Neutrophil (primary cell): ENCODE data around the gene MSH2.
"Not testable (repeated sequence)": the region's sequence is repeated elsewhere in the genome, so short reads cannot be mapped to it uniquely, and the experiment has no call there.

Experiments
- H3K27ac ChIP-seq: fragments of 200-600 bp; sonication (generic); 2 replicates; pipeline ENCODE4 v1.5.1; 2016; ENCODE audit warnings: mild to moderate bottlenecking, moderate library complexity
- H3K27me3 ChIP-seq: fragments of 200-600 bp; sonication (generic); 2 replicates; pipeline ENCODE4 v1.6.0; 2016; ENCODE audit warnings: mild to moderate bottlenecking
- H3K36me3 ChIP-seq: fragments of 200-600 bp; sonication (generic); 2 replicates; pipeline ENCODE4 v1.5.1; 2017
- H3K4me1 ChIP-seq, 2 experiments: fragments of 200-600 bp in 1 of 2; sonication (generic) in 1 of 2; 1 replicate in 1 of 2; 2 replicates in 1 of 2; pipeline versions ENCODE4 v1.5.1 to v1.6.1; 2013 to 2016; ENCODE audit warnings: low read depth in 1 of 2, low read length in 1 of 2, mild to moderate bottlenecking in 1 of 2, moderate library complexity in 1 of 2; ENCODE audit not compliant: control insufficient read depth in 1 of 2, insufficient read depth in 1 of 2
- H3K4me3 ChIP-seq, 2 experiments: fragments of 200-600 bp in 1 of 2; sonication (generic) in 1 of 2; 1 replicate in 1 of 2; 2 replicates in 1 of 2; pipeline ENCODE4 v1.5.1; 2013 to 2016; ENCODE audit warnings: low read depth in 1 of 2, low read length in 1 of 2, mild to moderate bottlenecking in 1 of 2, moderate library complexity in 1 of 2
- H3K9me3 ChIP-seq: fragments of 200-600 bp; sonication (generic); 2 replicates; pipeline ENCODE4 v1.5.1; 2016
- CTCF ChIP-seq: fragments of 200-600 bp; sonication (generic); IDR thresholded peaks from 2 replicates; pipeline ENCODE4 v1.5.1; 2016; ENCODE audit warnings: antibody characterized with exemption

The MSH2 gene

GRCh38 chr2:47499621-47500309 is 96.8 kb downstream of the MSH2 start:
- no peak for TF ChIP-seq CTCF
- Histone ChIP-seq H3K4me1 (no peaks in the 10 kb centered on the region), H3K27ac (no peak overlapping the region), H3K27me3 (no peaks in the 10 kb centered on the region), H3K36me3 (no peaks in the 10 kb centered on the region), H3K4me3 (no peak overlapping the region), H3K9me3 (no peaks in the 10 kb centered on the region)

GRCh38 chr2:47501374-47502200 is 98.6 kb downstream of the MSH2 start:
- H3K27ac ChIP-seq, result no peak overlapping the region

GRCh38 chr2:47502498-47502897 is 99.5 kb downstream of the MSH2 start:
- not testable (repeated sequence) for H3K4me1 ChIP-seq, H3K36me3 ChIP-seq, H3K27ac ChIP-seq, H3K27me3 ChIP-seq, H3K9me3 ChIP-seq, H3K4me3 ChIP-seq

More at GRCh38 chr2:47501374-47502200, 98.6 kb downstream of the MSH2 start:
- Histone ChIP-seq H3K9me3 (no peaks in the 10 kb centered on the region), H3K27me3 (no peaks in the 10 kb centered on the region), H3K36me3 (no peaks in the 10 kb centered on the region), H3K4me1 (no peaks in the 10 kb centered on the region), H3K4me3 (no peak overlapping the region)
- no peak for TF ChIP-seq CTCF

GRCh38 chr2:47503481-47504070 is 100.6 kb downstream of the MSH2 start:
- H3K27ac ChIP-seq, result no peak overlapping the region
- TF ChIP-seq CTCF, result no peak
- H3K27me3 ChIP-seq, result peaks cover 4% of the 10 kb centered on the region
- H3K4me1 ChIP-seq, result no peaks in the 10 kb centered on the region
- no peak overlapping the region for H3K4me3 ChIP-seq
- no peaks in the 10 kb centered on the region for H3K9me3 ChIP-seq
- H3K36me3 ChIP-seq, result no peaks in the 10 kb centered on the region

- TF ChIP-seq CTCF, result no peak
- Histone ChIP-seq H3K4me3 (no peak overlapping the region), H3K4me1 (no peaks in the 10 kb centered on the region), H3K27me3 (peaks cover 5% of the 10 kb centered on the region), H3K27ac (no peak overlapping the region), H3K36me3 (no peaks in the 10 kb centered on the region), H3K9me3 (no peaks in the 10 kb centered on the region)
Observed at GRCh38 chr2:47504174-47504810, 101.3 kb downstream of the MSH2 start.
